GM19035 (cell line): Measurements from ENCODE around the gene FSD1.
"Not testable (repeated sequence)": the region's sequence is repeated elsewhere in the genome, so short reads cannot be mapped to it uniquely, and the experiment has no call there.

Experiments used
- ATAC-seq: cut with Tn5 transposase; IDR thresholded peaks from one replicate; pipeline ENCODE4 v1.9.1; 2021; ENCODE audit not compliant: unreplicated experiment

The FSD1 gene

DNA sequence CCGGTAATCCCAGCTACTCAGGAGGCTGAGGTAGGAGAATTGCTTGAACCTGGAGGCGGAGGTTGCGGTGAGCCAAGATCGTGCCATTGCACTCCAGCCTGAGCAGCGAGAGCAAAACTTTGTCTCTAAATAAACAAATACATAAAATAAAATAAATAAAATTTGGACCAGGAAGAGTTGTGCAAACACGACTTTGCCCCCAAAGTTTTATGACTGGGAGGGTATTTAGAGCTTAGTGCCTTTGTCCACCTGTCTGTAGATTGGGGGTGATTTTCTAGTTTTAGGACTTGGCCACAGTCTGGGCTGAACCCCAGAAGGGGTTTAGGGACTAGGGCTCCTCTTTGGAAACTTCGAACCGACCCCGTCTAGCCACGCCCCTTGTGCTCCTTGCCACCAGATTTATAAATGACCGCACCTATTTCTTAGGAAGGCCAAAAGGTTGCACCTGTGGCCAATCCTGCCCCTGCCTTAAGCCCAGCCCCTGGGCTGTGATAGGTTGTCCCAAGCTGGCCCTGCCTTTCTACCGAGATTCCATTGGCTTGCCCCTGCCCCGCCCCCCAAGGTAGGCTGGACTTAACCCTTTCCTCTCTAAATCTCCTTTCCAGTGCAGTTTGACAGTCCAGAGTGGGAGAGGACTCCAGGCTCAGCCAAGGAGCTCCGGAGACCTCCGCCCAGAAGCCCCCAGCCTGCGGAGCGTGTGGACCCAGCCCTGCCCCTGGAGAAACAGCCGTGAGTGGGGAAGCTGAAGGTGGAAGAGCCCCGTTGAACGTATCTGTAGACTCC lies 20.0 kb upstream of the FSD1 start:
- ATAC-seq: no peak

GRCh38 chr19:4284974-4285373 lies 19.4 kb upstream of the FSD1 start:
- ATAC-seq: no peak

DNA sequence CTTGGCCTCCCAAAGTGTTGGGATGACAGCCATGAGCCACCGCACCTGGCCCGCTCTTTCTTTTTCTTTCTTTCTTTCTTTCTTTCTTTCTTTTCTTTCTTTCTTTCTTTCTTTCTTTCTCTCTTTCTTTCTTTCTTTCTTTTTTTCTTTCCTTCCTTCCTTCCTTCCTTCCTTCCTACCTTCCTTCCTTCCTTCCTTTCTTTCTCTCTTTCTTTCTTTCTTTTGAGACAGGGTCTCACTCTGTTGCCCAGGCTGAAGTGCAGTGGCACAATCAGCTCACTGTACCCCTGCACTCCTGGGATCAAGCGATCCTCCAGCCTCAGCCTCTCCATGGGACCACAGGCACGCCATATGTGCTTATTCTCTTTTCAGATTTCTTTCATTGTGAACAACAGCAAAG lies 18.3 kb upstream of the FSD1 start:
- ATAC-seq: not testable (repeated sequence)

- no peak for ATAC-seq
Observed at GRCh38 chr19:4288091-4288777, 16.2 kb upstream of the FSD1 start.

GRCh38 chr19:4291184-4291732 lies 13.1 kb upstream of the FSD1 start:
- ATAC-seq: no peak

DNA sequence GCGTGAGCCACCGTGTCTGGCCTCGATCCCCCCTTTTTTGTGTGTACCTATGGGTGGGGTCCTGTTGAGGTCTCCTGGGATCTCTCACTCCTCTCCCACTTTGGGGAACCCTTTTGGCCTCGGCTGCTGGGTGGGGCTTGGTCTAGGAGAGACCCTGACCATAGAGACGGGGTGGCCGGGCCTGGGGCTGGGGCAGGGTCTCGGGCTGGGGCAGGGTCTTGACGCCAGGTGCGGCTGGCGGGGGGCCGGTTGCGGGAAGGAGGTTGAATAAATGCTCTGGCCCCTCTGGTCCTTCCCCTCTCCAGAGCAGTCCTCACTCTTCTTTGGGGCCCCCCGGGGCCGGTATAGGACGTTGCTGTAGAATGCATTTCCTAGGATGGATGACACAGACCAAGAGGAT lies 11.9 kb upstream of the FSD1 start:
- no peak for ATAC-seq

- ATAC-seq: no peak
Observed at GRCh38 chr19:4294389-4294788, 10.0 kb upstream of the FSD1 start.

DNA sequence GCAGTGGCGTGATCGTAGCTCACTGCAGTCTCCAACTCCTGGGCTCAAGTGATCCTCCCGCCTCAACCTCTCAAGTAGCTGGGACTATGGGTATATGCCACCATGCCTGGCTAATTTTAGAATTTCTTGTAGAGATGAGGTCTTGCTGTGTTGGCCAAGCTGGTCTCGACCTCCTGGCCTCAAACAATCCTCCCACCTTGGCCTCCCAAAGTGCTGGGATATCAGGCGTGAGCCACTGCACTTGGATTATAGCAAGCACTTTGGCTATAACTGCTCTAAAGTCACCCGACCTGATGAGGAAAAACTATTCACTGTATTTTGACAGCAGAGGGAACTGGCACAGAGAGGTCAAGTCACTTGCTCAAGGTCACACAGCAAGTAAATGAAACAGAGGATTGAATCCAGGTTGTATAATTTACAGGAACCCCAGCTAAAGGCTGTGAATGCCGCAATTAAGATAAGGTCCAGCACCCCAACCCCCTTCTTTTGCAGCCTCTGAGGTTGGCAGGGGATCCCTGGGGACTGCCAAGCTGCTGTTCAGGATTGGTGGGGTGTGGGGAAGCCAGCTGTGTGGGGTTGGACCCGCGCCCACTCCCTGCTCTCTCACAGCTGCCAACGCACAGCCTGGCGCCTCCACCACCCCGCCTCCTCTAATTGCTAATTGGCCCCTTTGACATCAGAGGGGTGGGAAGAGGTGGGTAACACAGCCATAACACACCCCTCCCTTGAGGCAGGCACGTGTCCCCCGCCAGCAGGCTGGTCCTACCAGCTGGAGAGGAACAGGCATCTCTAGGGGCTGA lies 8.2 kb upstream of the FSD1 start:
- ATAC-seq: no peak

GRCh38 chr19:4297901-4298809 lies 6.2 kb upstream of the FSD1 start:
- ATAC-seq: no peak

DNA sequence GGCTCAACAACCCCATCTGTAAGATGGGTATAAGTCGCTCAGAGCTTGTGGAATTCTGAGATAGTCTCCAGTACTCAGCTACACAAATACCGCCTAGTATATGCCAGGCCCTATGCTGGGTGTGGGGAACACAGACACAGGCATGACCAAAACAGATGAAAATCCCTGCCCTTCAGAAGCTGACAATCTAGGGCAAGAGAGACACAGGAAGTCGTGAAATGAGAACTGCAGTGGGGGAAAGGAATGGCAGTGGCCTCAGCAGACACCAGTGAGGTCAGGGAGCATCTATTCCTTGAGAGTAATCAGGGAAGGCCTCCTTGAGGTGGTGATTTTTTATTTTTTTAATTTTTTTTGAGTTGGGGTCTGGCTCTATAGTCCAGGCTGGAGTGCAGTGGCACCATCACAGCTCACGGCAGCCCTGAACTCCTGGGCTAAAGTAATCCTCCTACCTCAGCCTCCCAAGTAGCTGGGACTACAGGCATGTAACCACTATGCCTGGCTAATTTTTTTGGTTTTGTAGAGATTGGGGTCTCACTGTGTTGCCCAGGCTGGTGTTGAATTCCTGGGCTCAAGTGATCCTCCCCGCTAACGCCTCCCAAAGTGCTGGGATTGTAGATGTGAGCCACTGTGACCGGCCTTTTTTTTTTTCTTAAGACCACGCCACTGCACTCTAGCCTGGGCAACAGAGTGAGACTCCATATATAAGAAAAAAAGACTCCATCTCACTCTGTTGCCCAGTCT lies 5.4 kb upstream of the FSD1 start:
- ATAC-seq: no peak

DNA sequence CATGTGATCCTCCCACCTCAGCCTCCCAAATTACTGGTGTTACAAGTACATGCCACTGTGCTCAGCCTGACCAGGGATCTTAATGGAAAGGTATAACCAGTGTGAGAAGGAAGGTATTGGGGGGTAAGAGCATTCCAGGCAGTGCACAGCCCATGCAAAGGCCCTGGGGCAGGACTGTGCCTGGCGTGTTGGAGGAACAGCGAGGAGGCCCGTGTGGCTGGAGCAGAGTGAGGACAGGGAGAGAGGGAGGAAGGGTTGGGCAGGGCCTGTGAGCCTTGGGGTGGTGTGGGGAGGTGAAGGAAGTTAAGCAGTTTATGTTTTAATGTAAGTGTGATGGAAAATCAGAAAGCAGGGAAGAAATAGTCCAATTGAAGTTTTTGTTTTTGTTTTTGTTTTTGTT lies 3.8 kb upstream of the FSD1 start:
- no peak for ATAC-seq

DNA sequence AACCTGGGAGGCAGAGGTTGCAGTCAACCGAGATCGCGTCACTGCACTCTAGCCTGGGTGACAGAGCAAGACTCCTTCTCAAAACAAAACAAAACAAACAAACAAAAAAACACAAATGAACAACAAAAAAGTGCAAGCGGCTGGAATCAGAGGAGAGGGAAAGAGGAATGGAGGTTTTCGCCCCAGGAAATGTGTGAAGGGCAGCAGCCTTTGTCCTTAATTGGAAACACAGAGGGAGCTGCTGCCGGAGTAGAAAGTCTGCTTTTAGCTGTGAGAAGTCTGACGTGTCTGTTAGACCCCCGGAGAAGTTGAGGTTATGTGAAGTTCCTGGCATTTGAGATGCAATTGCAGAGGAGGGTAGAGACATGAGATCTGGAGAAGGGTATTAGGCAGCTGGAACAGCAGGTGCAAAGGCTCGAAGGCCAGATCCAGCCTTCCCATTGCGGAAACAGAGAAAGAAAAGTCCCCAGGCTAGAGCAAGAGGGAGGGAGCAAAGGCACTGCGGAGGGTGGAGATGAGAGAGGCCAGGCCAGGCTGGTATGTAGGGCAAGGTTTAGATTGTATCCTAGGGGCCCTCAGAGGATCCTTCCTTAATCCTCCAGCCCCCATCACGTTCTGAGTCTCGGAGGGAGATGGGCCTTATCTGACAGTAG lies 2.7 kb upstream of the FSD1 start:
- ATAC-seq: no peak

GRCh38 chr19:4302243-4302640 lies 2.2 kb upstream of the FSD1 start, which contains the start of gene TMIGD2:
Gene TMIGD2 (minus strand): TSS chr19:4302389. CDS start chr19:4302385, 4 bp downstream.
- ATAC-seq: no peak

DNA sequence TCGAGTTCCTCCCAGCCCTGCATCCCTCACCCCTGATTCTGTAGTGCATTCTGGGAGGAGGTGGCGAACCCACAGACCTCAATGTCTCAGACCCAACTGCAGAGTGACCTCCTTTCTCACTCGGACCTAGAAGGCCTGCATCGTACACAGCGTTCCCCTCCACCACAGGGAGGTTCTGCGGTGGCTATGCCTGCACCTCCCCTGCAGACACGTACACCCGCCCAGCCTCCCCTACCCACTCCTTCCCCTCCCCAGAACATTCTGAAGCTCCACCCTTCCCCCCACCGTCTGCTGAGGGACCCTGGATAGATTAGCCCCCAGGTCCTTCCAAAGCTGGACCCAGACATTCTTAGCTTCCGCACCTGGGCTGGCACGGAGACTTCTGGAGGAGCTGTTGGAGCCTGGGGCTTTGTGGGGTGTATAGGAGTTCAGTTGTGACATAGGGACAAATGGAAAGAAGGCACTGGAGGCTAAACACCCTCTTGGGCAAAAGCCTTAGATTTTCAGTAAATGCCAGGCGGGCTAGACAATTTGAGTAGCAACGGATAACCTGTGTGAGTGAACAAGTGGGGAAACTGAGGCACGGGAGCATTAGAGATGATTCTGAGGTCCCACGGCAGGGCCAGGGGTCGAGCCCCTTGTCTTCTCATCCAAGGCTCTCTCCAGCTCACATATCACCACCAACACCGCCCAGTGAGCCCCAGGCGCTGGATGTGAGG lies 420 bp upstream of the FSD1 start:
- ATAC-seq: no peak

GRCh38 chr19:4305257-4305612 lies 837 bp downstream of the FSD1 start:
- ATAC-seq: no peak

- ATAC-seq: no peak
Observed at GRCh38 chr19:4305659-4306058, 1.3 kb downstream of the FSD1 start.

- no peak for ATAC-seq
Observed at GRCh38 chr19:4310247-4311121, 6.1 kb downstream of the FSD1 start.
